RKO (cell line): Measurements from ENCODE around the gene CAPRIN1.

Experiments used
- DNase-seq: peaks from one replicate; pipeline ENCODE4 v3.0.0-alpha.2; 2016; ENCODE audit warnings: low spot score

The CAPRIN1 gene

GRCh38 chr11:34145847-34146381 lies 94.4 kb downstream of the CAPRIN1 start:
- DNase-seq, result no peak

- DNase-seq, result no peak
These were observed 94.9 kb downstream of the CAPRIN1 start for GRCh38 chr11:34146411-34146810.

GRCh38 chr11:34146866-34147265 lies 95.3 kb downstream of the CAPRIN1 start:
- no peak for DNase-seq

- no peak for DNase-seq
These were observed 96.0 kb downstream of the CAPRIN1 start for GRCh38 chr11:34147581-34147980.

GRCh38 chr11:34148504-34149165 lies 97.1 kb downstream of the CAPRIN1 start:
- no peak for DNase-seq

GRCh38 chr11:34149274-34149673 lies 97.7 kb downstream of the CAPRIN1 start:
- DNase-seq, result no peak

- no peak for DNase-seq
These were observed 98.3 kb downstream of the CAPRIN1 start for GRCh38 chr11:34149786-34150185.

- no peak for DNase-seq
These were observed 99.1 kb downstream of the CAPRIN1 start for GRCh38 chr11:34150494-34151151.
